Gastroesophageal sphincter (tissue), 4 donors: ENCODE data around the gene KDM6A. TPM values are rescaled to one million over a fixed set of nuclear protein-coding genes. Genes with fewer than 3 reads are reported as not detected.
"Not testable (repeated sequence)": the region's sequence is repeated elsewhere in the genome, so short reads cannot be mapped to it uniquely, and the experiment has no call there.

ENCODE experiments used
- ATAC-seq: fragments of 150-250 bp; one replicate; pipeline ENCODE4 v1.9.1; 2016; ENCODE audit warnings: mild to moderate bottlenecking, moderate library complexity
- H3K27ac ChIP-seq, 4 donors: fragments of 200-600 bp; sonication (generic) in 3 of 4; 1 replicate in 3 of 4; 2 replicates in 1 of 4; pipeline ENCODE4 v1.5.1; 2016 to 2019
- H3K27me3 ChIP-seq: fragments of 200-600 bp; sonication (generic); one replicate; pipeline ENCODE4 v1.5.1; 2019
- H3K36me3 ChIP-seq, 2 donors: fragments of 200-600 bp; sonication (generic); one replicate each; pipeline ENCODE4 v1.5.1; 2019; ENCODE audit warnings: control low read depth in 1 of 2
- H3K4me1 ChIP-seq, 3 donors: fragments of 200-600 bp; sonication (generic); 1 replicate in 2 of 3; 2 replicates in 1 of 3; pipeline ENCODE4 v1.5.1; 2016 to 2019; ENCODE audit warnings: control low read depth in 2 of 3
- H3K4me3 ChIP-seq, 2 donors: fragments of 200-600 bp; sonication (generic); one replicate each; pipeline ENCODE4 v1.5.1; 2019; ENCODE audit warnings: mild to moderate bottlenecking in 1 of 2, moderate library complexity in 1 of 2
- H3K9me3 ChIP-seq, 3 donors: fragments of 200-600 bp; sonication (generic); one replicate each; pipeline ENCODE4 v1.5.1; 2017 to 2019; ENCODE audit warnings: control low read depth in 2 of 3
- CTCF ChIP-seq, 4 experiments: fragments of 200-600 bp in 2 of 4; fragments of 450-650 bp in 2 of 4; sonication (generic) in 1 of 4; IDR thresholded peaks; one replicate each; pipeline ENCODE4 v1.5.1; 2017 to 2019; ENCODE audit warnings: antibody characterized with exemption in 4 of 4, mild to moderate bottlenecking in 2 of 4, moderate library complexity in 2 of 4
- EP300 ChIP-seq: sonication (generic); formaldehyde crosslinking; IDR thresholded peaks from one replicate; pipeline ENCODE4 v1.6.1; 2017; ENCODE audit warnings: antibody characterized with exemption, mild to moderate bottlenecking
- POLR2A ChIP-seq, 2 donors: fragments of 450-650 bp; IDR thresholded peaks; one replicate each; pipeline ENCODE4 v1.6.1; 2017; ENCODE audit warnings: antibody characterized with exemption in 2 of 2, mild to moderate bottlenecking in 2 of 2, moderate library complexity in 1 of 2
- POLR2AphosphoS5 ChIP-seq: sonication (generic); formaldehyde crosslinking; IDR thresholded peaks from one replicate; pipeline ENCODE4 v1.6.1; 2017; ENCODE audit warnings: antibody characterized with exemption
- WGBS, 2 donors: methylation state at CpG; one replicate each; pipeline ENCODE4 v1.1.5; 2018; ENCODE audit warnings: low coverage in 1 of 2; 5-methylcytosine and 5-hydroxymethylcytosine counted together
- total RNA-seq, 4 donors: library from RNA; depleted of rRNA; stranded (reverse); fragments of >200 nt; gene quantifications; one replicate each; pipeline ENCODE4 v1.1.0, GENCODE V29; 2016

Gene KDM6A
- total RNA-seq, 4 donors from 2014 or later: 17.0 to 28.6 (median 19.9) TPM

DNA sequence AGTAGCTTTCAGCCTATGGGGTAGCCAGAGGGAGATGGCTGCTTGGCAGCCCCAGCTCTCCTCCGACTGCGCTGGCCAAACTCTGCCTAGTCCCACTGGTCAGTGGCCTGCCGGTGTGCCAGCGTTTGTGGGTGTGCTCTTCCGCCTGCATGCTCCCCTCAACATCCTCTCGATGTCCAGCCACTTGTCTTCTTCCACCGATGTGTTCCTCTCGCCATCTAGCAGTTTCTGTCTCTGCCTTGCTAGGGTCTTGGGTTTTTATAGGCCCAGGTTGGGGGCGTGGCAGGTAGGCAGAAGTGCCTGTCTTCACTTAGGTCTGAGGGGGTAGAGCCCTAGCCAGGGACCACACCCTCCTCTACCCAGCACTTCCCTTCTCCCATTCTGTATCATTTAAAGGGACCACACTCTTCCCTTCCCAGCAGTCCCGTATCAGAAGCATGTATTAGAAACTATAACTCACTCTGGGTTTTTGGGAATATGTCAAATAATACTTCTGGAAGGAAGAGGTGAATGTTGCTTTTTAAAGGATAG is 124.4 kb downstream of the KDM6A start:
- H3K27me3 ChIP-seq: no peaks in the 10 kb centered on the region
- H3K27ac ChIP-seq: no peak overlapping the region
- H3K4me1 ChIP-seq: peaks cover 0 to 11% (median 10%) of the 10 kb centered on the region in 3 donors
- no CpG with 5 or more reads among the region's 10 CpGs for WGBS, 2 donors
- H3K4me3 ChIP-seq: no peak overlapping the region
- ATAC-seq: no peak
- H3K9me3 ChIP-seq: no peaks in the 10 kb centered on the region
- TF ChIP-seq EP300: no peak
- no peak for TF ChIP-seq CTCF (IDR thresholded peaks at IDR 0.05)
- TF ChIP-seq POLR2AphosphoS5: no peak
- TF ChIP-seq POLR2A (IDR thresholded peaks at IDR 0.05): no peak
- no peaks in the 10 kb centered on the region for H3K36me3 ChIP-seq

GRCh38 chrX:44997888-44998287 is 124.9 kb downstream of the KDM6A start:
- H3K36me3 ChIP-seq: no peaks in the 10 kb centered on the region
- H3K9me3 ChIP-seq: no peaks in the 10 kb centered on the region
- no peak for TF ChIP-seq EP300
- TF ChIP-seq CTCF (IDR thresholded peaks at IDR 0.05): no peak
- no peak overlapping the region for H3K4me3 ChIP-seq
- peaks cover 0 to 11% (median 10%) of the 10 kb centered on the region in 3 donors for H3K4me1 ChIP-seq
- H3K27me3 ChIP-seq: no peaks in the 10 kb centered on the region
- no peak overlapping the region for H3K27ac ChIP-seq
- ATAC-seq: no peak
- WGBS, 2 donors: 9 to 33% methylated on average over 1 of the region's 1 CpG

- not testable (repeated sequence) for H3K27me3 ChIP-seq, H3K4me3 ChIP-seq, ATAC-seq, H3K9me3 ChIP-seq, H3K36me3 ChIP-seq, H3K27ac ChIP-seq
- peaks cover 0 to 11% (median 10%) of the 10 kb centered on the region in 3 donors for H3K4me1 ChIP-seq
- 97 to 100% methylated on average over 2 to 5 of the region's 8 CpGs for WGBS, 2 donors
Measured at GRCh38 chrX:44999237-44999636, 126.2 kb downstream of the KDM6A start.

DNA sequence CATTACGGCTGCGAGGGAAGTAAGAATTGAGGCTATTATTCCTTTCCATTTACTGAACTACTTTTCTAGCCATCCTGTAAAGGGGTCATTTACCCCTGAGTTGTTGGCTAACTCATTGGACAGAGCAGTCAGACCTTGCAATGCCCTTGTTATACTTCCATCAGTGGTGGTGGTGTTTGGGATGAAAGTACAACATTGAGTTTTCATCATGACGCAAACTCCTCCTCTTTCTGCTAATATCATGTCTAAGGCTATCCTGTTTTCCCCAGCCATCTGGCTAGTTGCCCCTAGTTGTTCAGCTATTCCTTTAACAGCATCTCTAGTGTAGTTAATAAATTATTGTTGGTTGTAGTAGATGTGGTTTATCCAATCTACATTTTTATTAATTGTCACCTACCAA is 126.9 kb downstream of the KDM6A start:
- not testable (repeated sequence) for ATAC-seq
- WGBS, 2 donors: 100% methylated on average over 1 to 2 of the region's 3 CpGs

DNA sequence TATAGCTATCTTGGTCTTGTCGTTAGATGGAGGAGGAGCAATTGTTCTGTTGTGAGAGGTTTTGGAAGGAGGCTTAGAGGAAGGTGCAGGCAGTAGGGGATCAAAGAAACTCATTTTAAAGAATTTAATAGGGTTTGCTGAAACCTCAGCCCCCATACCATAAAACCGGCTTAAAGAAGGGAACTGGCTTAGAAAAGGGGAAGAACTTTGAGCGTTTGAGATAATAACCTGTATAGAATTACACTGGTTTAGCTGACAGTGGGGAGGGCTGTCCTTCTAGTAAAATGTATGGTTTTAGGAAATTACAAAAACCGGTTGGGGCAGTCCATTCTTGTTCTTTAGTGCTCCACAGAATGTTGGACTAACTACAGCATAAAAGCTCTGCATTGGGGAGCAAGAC is 128.1 kb downstream of the KDM6A start:
- Histone ChIP-seq H3K4me3 (no peak overlapping the region), H3K27ac (no peak overlapping the region), H3K27me3 (no peaks in the 10 kb centered on the region), H3K9me3 (no peaks in the 10 kb centered on the region), H3K4me1 (peaks cover 0 to 11% (median 10%) of the 10 kb centered on the region in 3 donors), H3K36me3 (no peaks in the 10 kb centered on the region)
- ATAC-seq: no peak
- TF ChIP-seq POLR2A (IDR thresholded peaks at IDR 0.05) (no peak), CTCF (IDR thresholded peaks at IDR 0.05) (no peak), POLR2AphosphoS5 (no peak), EP300 (no peak)
- WGBS, 2 donors: 70 to 80% methylated on average over 1 to 3 of the region's 4 CpGs

More for the DNA sequence above, 126.9 kb downstream of the KDM6A start:
- H3K27me3 ChIP-seq, H3K9me3 ChIP-seq, H3K27ac ChIP-seq, H3K4me3 ChIP-seq, H3K36me3 ChIP-seq: not testable (repeated sequence)
- peaks cover 0 to 11% (median 10%) of the 10 kb centered on the region in 3 donors for H3K4me1 ChIP-seq

GRCh38 chrX:45003085-45003484 is 130.1 kb downstream of the KDM6A start:
- no peak for TF ChIP-seq EP300
- no peak for TF ChIP-seq POLR2A (IDR thresholded peaks at IDR 0.05)
- TF ChIP-seq CTCF (IDR thresholded peaks at IDR 0.05): no peak
- TF ChIP-seq POLR2AphosphoS5: no peak
- ATAC-seq: no peak
- Histone ChIP-seq H3K4me1 (peaks cover 0 to under 1% (median under 1%) of the 10 kb centered on the region in 3 donors), H3K36me3 (no peaks in the 10 kb centered on the region), H3K27ac (no peak overlapping the region), H3K4me3 (no peak overlapping the region), H3K27me3 (no peaks in the 10 kb centered on the region), H3K9me3 (no peaks in the 10 kb centered on the region)
- WGBS, 2 donors: 47 to 86% methylated on average over 2 to 4 of the region's 4 CpGs
